Transverse colon (tissue), 1 donor: ENCODE measurements around the gene GPR78.

Experiments
- EP300 ChIP-seq: sonication (generic); formaldehyde crosslinking; IDR thresholded peaks from one replicate; pipeline ENCODE4 v1.6.1; 2017; ENCODE audit warnings: antibody characterized with exemption, low read depth
- POLR2A ChIP-seq: fragments of 450-650 bp; IDR thresholded peaks from one replicate; pipeline ENCODE4 v1.6.1; 2016; ENCODE audit warnings: antibody characterized with exemption, mild to moderate bottlenecking, moderate library complexity

DNA sequence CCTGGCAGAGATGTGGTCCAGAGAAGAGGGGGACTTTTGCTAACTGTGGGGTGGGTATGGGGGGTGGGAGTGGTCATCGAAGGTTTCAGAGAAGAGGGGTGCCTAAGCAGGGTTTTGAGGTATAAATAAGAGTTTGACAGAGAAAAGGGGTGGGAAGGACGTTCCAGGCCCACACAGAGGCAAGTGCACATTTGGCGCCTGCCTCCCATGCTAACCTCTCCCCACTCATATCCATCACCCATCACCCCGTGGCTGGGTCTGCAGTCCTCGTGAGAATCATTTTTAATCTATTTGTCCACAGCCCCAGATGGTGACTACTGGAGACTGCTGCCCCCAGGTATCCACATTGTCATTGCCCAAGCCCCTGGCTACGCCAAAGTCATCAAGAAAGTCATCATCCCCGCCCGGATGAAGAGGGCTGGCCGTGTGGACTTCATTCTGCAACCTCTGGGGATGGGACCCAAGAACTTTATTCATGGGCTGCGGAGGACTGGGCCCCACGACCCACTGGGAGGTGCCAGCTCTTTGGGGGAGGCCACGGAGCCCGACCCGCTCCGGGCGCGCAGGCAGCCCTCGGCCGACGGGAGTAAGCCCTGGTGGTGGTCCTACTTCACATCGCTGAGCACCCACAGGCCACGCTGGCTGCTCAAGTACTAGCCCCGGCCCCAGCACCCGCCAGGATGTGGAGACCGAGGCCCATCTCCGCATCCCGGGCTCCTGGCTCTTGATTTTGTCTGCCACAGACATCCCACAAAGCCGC, 38.9 kb downstream of the GPR78 start:
- TF ChIP-seq EP300 (no peak), POLR2A (no peak)
